HEK293T (cell line): ENCODE results near the gene MARVELD1.

Source experiments
- CTCF ChIA-PET: fragments of 350-600 bp; formaldehyde crosslinking; extraction: SDS; loops from one replicate; lab custom pipeline; 2021; ENCODE audit warnings: antibody characterized with exemption, inconsistent platforms; lab: Yijun Ruan, JAX
- POLR2A ChIA-PET: fragments of 350-600 bp; formaldehyde crosslinking; extraction: SDS; loops from one replicate; lab custom pipeline; 2020; ENCODE audit warnings: antibody characterized with exemption, inconsistent platforms; lab: Yijun Ruan, JAX
- DNase-seq: peaks from one replicate; pipeline ENCODE4 v3.0.0; 2012; ENCODE audit warnings: mixed read lengths; ENCODE audit errors: extremely low spot score
- ARNT ChIP-seq: fragments of 450-650 bp; IDR thresholded peaks from 2 replicates; pipeline ENCODE4 v1.6.1; 2017; ENCODE audit warnings: mild to moderate bottlenecking
- BHLHE40 ChIP-seq: fragments of 450-650 bp; IDR thresholded peaks from 2 replicates; pipeline ENCODE4 v1.6.1; 2016; ENCODE audit warnings: mild to moderate bottlenecking, moderate library complexity, borderline replicate concordance
- CTBP1 ChIP-seq: fragments of 450-650 bp; IDR thresholded peaks from 2 replicates; pipeline ENCODE4 v1.6.1; 2016; ENCODE audit warnings: borderline replicate concordance
- ELF4 ChIP-seq: fragments of 450-650 bp; IDR thresholded peaks from 2 replicates; pipeline ENCODE4 v1.6.1; 2017; ENCODE audit warnings: antibody characterized with exemption
- FOXA1 ChIP-seq: fragments of 450-650 bp; IDR thresholded peaks from 2 replicates; pipeline ENCODE4 v1.6.1; 2016; ENCODE audit warnings: mild to moderate bottlenecking
- FOXK2 ChIP-seq: fragments of 450-650 bp; IDR thresholded peaks from 2 replicates; pipeline ENCODE4 v1.6.1; 2016; ENCODE audit warnings: mild to moderate bottlenecking
- FOXM1 ChIP-seq: fragments of 450-650 bp; IDR thresholded peaks from 2 replicates; pipeline ENCODE4 v1.6.1; 2017; ENCODE audit warnings: mild to moderate bottlenecking, borderline replicate concordance
- HDGF ChIP-seq: fragments of 450-650 bp; IDR thresholded peaks from 2 replicates; pipeline ENCODE4 v1.6.1; 2017; ENCODE audit warnings: antibody characterized with exemption, borderline replicate concordance
- L3MBTL2 ChIP-seq: fragments of 450-650 bp; conservative IDR thresholded peaks from 2 replicates; pipeline ENCODE4 v1.6.1; 2016; ENCODE audit warnings: mild to moderate bottlenecking
- LEF1 ChIP-seq: fragments of 450-650 bp; IDR thresholded peaks from 2 replicates; pipeline ENCODE4 v1.6.1; 2017; ENCODE audit warnings: mild to moderate bottlenecking, borderline replicate concordance
- NFRKB ChIP-seq: fragments of 450-650 bp; IDR thresholded peaks from 2 replicates; pipeline ENCODE4 v1.6.1; 2016; ENCODE audit warnings: mild to moderate bottlenecking, moderate library complexity
- PKNOX1 ChIP-seq: fragments of 450-650 bp; IDR thresholded peaks from 2 replicates; pipeline ENCODE4 v1.6.1; 2016
- SP1 ChIP-seq: fragments of 450-650 bp; IDR thresholded peaks from 2 replicates; pipeline ENCODE4 v1.6.1; 2017
- SUZ12 ChIP-seq: fragments of 450-650 bp; IDR thresholded peaks from 2 replicates; pipeline ENCODE4 v1.6.1; 2016; ENCODE audit warnings: mild to moderate bottlenecking
- TARDBP ChIP-seq: fragments of 450-650 bp; IDR thresholded peaks from 2 replicates; pipeline ENCODE4 v1.6.1; 2016
- ZNF384 ChIP-seq: fragments of 450-650 bp; IDR thresholded peaks from 2 replicates; pipeline ENCODE4 v1.6.1; 2016

MARVELD1 gene

DNA sequence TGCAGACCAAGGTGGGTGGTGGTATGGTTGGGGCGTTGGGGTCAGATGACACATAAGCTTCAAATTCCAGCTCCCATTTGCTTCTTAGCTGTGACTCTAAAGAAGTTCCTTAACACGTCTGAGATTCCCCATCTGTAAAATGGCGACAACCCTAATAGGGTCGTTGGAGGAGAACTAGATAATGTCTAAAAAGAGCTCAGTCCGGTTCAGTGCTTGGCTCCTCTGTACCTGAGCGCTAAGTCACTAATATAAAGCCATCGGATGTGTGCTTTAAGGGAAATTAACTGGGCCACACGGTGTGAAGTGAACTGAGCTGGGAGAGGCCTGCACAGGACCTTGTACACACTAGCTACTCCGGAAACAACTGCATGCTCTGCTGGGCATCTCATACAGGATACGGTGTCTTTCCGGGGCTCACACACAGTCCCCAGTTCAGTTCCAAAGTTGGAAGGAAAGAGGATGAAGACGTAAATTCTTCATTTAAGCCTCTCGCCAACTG is 22.9 kb downstream of the MARVELD1 start:
- POLR2A ChIA-PET, result interaction anchor here (0.6 to 3.0 kb wide), 27 partner anchors 9 to 277 kb away, joined by 3 to 42 read pairs (median 4); partner anchors contain the start of genes AVPI1 and MARVELD1

DNA sequence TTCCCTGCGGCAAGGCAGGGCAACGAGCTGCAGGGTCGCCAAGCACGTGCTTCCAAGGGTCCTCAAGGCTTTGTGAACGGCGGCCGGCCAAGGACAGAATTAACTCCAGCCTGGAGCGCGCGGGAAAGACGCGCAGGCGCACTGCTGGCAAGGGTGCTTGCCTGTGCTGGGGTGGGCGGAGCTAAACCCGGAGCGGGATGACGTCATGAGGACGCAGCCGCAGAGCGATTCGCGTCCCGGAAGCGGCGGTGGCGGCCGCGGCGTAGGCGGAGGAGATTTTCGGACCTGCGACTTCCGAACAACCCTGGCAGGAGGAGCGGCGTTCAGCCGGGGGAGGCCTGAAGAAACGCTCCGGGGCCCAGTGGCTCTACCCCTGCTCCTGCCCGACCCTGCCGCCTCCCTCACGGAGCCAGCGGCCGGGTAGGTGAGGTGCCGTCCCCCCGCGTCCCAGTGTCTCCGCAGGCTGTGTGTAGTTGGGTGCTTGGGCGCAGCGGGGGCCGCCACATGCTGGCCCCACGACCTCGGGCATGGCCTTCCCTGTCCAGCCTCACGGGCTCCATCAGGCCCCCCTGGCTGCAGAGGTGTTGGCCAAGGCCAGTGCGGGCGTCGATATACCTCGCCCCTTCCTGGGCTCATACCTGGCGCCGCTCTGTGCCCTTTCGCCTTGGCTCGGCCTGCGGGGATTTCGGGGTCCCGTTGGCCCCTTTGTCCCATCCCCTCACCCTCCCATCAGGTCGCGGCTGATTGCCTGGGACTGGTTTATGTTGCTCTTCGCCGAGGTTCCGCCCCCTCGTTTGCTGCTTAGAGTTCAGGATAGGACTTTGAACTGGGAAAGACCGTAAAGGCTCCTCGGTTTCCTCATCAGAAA is 23.6 kb downstream of the MARVELD1 start, which contains the start of gene ZFYVE27:
Gene ZFYVE27 (plus strand): TSS at position 227 of the 868 bp plus-strand sequence. CDS start 1,350 bp downstream, outside the sequence.
- TF ChIP-seq SUZ12 (no peak), SP1 (no peak), LEF1 (no peak), BHLHE40 (no peak), ELF4 (peak; percentile 90), FOXK2 (no peak), FOXA1 (no peak), L3MBTL2 (peak; percentile 100), PKNOX1 (no peak), TARDBP (no peak), FOXM1 (no peak), CTBP1 (no peak), ZNF384 (no peak), NFRKB (no peak), HDGF (no peak), ARNT (no peak)
- ChIA-PET POLR2A (interaction anchor here (0.6 to 3.0 kb wide), 25 partner anchors 8 to 337 kb away, joined by 3 to 42 read pairs (median 4); partner anchors contain the start of genes AVPI1 and MARVELD1), CTCF (interaction anchor here (0.6 to 2.6 kb wide), 5 partner anchors 28 to 35 kb away, joined by 3 to 15 read pairs (median 5); no protein-coding TSS in a partner anchor)
- peak; percentile 100 for DNase-seq

More for the DNA sequence above, 22.9 kb downstream of the MARVELD1 start:
- TF ChIP-seq LEF1, result no peak
- no peak for TF ChIP-seq L3MBTL2
- no peak for TF ChIP-seq ZNF384
- no peak for TF ChIP-seq SP1
- no peak for TF ChIP-seq TARDBP
- no peak for TF ChIP-seq BHLHE40
- no peak for TF ChIP-seq ELF4
- TF ChIP-seq NFRKB, result no peak
- no peak for TF ChIP-seq SUZ12
- no peak for TF ChIP-seq FOXM1
- TF ChIP-seq FOXK2, result no peak
- no peak for TF ChIP-seq CTBP1
- TF ChIP-seq ARNT, result no peak
- DNase-seq, result no peak
- CTCF ChIA-PET, result interaction anchor here (0.6 to 2.6 kb wide), 6 partner anchors 27 to 178 kb away, joined by 3 to 15 read pairs (median 4); no protein-coding TSS in a partner anchor

DNA sequence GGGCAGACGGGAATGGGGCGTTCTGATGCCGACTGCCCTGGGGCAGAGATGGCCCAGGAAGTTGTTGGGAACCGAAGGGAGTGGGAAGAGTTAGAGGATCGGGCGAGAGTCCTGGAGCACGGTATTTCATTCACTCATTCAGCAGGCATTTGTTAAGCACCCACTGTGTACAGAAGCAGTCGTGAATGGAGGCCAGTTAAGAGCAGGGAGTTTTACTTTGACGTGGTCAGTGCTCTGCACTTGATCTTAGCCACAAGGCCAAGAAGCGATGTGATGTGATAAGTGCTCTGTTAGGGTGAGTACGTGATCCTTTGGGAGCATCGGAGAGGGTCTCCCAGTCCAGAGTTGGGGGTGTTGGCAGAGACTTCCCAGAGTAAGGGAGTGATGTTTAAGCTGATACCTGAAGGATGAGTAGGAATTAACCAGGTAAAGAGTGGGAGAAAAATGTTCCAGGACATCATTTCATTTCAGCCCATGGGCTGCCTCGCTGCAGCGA is 24.3 kb downstream of the MARVELD1 start:
- ChIA-PET CTCF (no interaction called here), POLR2A (no interaction called here)
- TF ChIP-seq HDGF, result no peak
- TF ChIP-seq FOXK2, result no peak
- no peak for TF ChIP-seq SP1
- no peak for TF ChIP-seq BHLHE40
- TF ChIP-seq NFRKB, result no peak
- TF ChIP-seq L3MBTL2, result no peak
- TF ChIP-seq PKNOX1, result no peak
- TF ChIP-seq ELF4, result no peak
- no peak for TF ChIP-seq ARNT
- TF ChIP-seq TARDBP, result no peak
- DNase-seq, result no peak

- no peak for DNase-seq
- ChIA-PET POLR2A (no interaction called here), CTCF (interaction anchor here (0.6 to 0.7 kb wide), 3 partner anchors 64 to 163 kb away, joined by 3 to 8 read pairs (median 4); no protein-coding TSS in a partner anchor)
- no peak for TF ChIP-seq SP1
- TF ChIP-seq NFRKB, result no peak
- TF ChIP-seq FOXA1, result no peak
- TF ChIP-seq TARDBP, result no peak
- no peak for TF ChIP-seq PKNOX1
- no peak for TF ChIP-seq L3MBTL2
- no peak for TF ChIP-seq CTBP1
- TF ChIP-seq HDGF, result no peak
- no peak for TF ChIP-seq SUZ12
- no peak for TF ChIP-seq ARNT
- no peak for TF ChIP-seq ZNF384
- no peak for TF ChIP-seq LEF1
- no peak for TF ChIP-seq BHLHE40
- no peak for TF ChIP-seq FOXM1
- TF ChIP-seq FOXK2, result no peak
- TF ChIP-seq ELF4, result no peak
Measured at GRCh38 chr10:97738616-97739015, 25.1 kb downstream of the MARVELD1 start.

GRCh38 chr10:97740613-97741012 is 27.1 kb downstream of the MARVELD1 start:
- no peak for TF ChIP-seq LEF1
- TF ChIP-seq ELF4, result no peak
- TF ChIP-seq ZNF384, result no peak
- no peak for TF ChIP-seq ARNT
- no peak for TF ChIP-seq NFRKB
- TF ChIP-seq L3MBTL2, result no peak
- TF ChIP-seq BHLHE40, result no peak
- no peak for TF ChIP-seq SUZ12
- TF ChIP-seq PKNOX1, result no peak
- no peak for TF ChIP-seq SP1
- no peak for TF ChIP-seq HDGF
- TF ChIP-seq FOXK2, result no peak
- no peak for TF ChIP-seq FOXM1
- TF ChIP-seq FOXA1, result no peak
- TF ChIP-seq TARDBP, result no peak
- ChIA-PET CTCF (no interaction called here), POLR2A (no interaction called here)
- DNase-seq, result no peak
